HEK293T (cell line): ENCODE measurements around the gene ZNF331.
"Not testable (repeated sequence)": the region's sequence is repeated elsewhere in the genome, so short reads cannot be mapped to it uniquely, and the experiment has no call there.

Source experiments
- BHLHE40 ChIP-seq: fragments of 450-650 bp; IDR thresholded peaks from 2 replicates; pipeline ENCODE4 v1.6.1; 2016; ENCODE audit warnings: mild to moderate bottlenecking, moderate library complexity, borderline replicate concordance
- ELF4 ChIP-seq: fragments of 450-650 bp; IDR thresholded peaks from 2 replicates; pipeline ENCODE4 v1.6.1; 2017; ENCODE audit warnings: antibody characterized with exemption
- FOXM1 ChIP-seq: fragments of 450-650 bp; IDR thresholded peaks from 2 replicates; pipeline ENCODE4 v1.6.1; 2017; ENCODE audit warnings: mild to moderate bottlenecking, borderline replicate concordance
- L3MBTL2 ChIP-seq: fragments of 450-650 bp; conservative IDR thresholded peaks from 2 replicates; pipeline ENCODE4 v1.6.1; 2016; ENCODE audit warnings: mild to moderate bottlenecking
- SP1 ChIP-seq: fragments of 450-650 bp; IDR thresholded peaks from 2 replicates; pipeline ENCODE4 v1.6.1; 2017
- SUZ12 ChIP-seq: fragments of 450-650 bp; IDR thresholded peaks from 2 replicates; pipeline ENCODE4 v1.6.1; 2016; ENCODE audit warnings: mild to moderate bottlenecking
- TARDBP ChIP-seq: fragments of 450-650 bp; IDR thresholded peaks from 2 replicates; pipeline ENCODE4 v1.6.1; 2016
- ZNF384 ChIP-seq: fragments of 450-650 bp; IDR thresholded peaks from 2 replicates; pipeline ENCODE4 v1.6.1; 2016
- TF ChIP-seq, protein P1 (sequence below): fragments of 450-650 bp; IDR thresholded peaks from 2 replicates; pipeline ENCODE4 v1.6.1; 2016

DNA sequence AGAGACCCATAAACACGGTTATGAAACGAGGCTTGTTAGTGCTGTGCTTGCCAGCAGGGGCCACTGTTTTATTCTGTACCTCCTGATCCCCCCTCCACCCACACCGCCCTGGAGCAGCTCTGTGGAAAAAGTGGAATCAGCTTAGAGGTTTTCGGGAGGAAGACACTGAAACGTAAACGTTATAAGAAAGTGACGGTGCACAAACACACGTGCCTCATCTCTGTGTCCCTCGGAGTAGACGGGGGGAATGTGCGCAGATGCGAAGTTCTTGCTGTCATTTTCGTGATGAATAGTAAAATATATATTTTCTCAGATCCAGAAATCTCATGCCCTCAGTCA, 33.6 kb upstream of the ZNF331 start:
- TF ChIP-seq SUZ12, ELF4, ZNF384, SP1, BHLHE40, L3MBTL2, TARDBP, FOXM1: not testable (repeated sequence)
- TF ChIP-seq, protein P1, sequence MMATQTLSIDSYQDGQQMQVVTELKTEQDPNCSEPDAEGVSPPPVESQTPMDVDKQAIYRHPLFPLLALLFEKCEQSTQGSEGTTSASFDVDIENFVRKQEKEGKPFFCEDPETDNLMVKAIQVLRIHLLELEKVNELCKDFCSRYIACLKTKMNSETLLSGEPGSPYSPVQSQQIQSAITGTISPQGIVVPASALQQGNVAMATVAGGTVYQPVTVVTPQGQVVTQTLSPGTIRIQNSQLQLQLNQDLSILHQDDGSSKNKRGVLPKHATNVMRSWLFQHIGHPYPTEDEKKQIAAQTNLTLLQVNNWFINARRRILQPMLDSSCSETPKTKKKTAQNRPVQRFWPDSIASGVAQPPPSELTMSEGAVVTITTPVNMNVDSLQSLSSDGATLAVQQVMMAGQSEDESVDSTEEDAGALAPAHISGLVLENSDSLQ = not testable (repeated sequence)
